GM23248 (cell line): ENCODE results near the gene ERMAP.

Source experiments
- EZH2 ChIP-seq: fragments of 200-600 bp; sonication (generic); IDR thresholded peaks from 2 replicates; pipeline ENCODE4 v1.6.1; 2018; ENCODE audit warnings: antibody characterized with exemption, mild to moderate bottlenecking; ENCODE audit not compliant: insufficient read depth, poor library complexity, severe bottlenecking
- EZH2phosphoT487 ChIP-seq: fragments of 200-600 bp; sonication (generic); IDR thresholded peaks from 2 replicates; pipeline ENCODE4 v1.6.1; 2018; ENCODE audit warnings: antibody characterized with exemption, moderate library complexity, mild to moderate bottlenecking, low read depth; ENCODE audit not compliant: insufficient read depth

- TF ChIP-seq EZH2, result no peak
- no peak for TF ChIP-seq EZH2phosphoT487
Measured at GRCh38 chr1:42807056-42807668, 9.8 kb upstream of the ERMAP start.
